ENCODE measurements around the gene HOXA13.
A peak's percentile ranks its signal among the peaks of the same experiment; 100 is the strongest.

The HOXA13 gene

DNA sequence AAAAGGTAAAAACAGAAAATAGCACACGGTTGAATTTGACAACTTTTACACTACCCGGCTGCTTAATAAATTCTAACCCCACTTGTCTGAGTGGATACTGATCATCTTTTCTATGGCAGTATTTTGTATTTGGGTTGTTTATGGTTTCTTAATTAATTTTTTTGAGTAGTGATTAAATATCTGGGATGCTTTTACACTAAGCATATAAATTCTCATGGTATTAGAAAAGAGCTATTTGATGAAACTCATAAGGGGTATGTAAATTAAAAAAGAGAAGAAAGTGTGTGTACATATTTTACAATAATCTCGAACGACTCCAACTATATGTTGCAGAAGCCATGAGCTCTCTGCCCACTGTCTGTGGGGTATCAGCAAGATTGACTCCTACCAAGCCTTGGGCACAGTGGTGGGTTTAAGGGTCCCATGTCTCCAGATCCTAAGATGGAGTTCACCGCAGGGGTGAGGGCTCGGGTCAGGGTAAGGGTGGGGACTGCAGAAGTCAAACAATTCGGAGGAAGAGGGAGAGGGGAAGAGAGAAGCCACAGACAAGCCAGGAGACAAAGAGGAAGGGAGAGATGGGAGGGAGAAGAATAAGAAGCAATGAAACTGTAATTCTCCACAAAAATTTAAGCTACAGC is 7.6 kb upstream of the HOXA13 start:
- no peak for DNase-seq

DNA sequence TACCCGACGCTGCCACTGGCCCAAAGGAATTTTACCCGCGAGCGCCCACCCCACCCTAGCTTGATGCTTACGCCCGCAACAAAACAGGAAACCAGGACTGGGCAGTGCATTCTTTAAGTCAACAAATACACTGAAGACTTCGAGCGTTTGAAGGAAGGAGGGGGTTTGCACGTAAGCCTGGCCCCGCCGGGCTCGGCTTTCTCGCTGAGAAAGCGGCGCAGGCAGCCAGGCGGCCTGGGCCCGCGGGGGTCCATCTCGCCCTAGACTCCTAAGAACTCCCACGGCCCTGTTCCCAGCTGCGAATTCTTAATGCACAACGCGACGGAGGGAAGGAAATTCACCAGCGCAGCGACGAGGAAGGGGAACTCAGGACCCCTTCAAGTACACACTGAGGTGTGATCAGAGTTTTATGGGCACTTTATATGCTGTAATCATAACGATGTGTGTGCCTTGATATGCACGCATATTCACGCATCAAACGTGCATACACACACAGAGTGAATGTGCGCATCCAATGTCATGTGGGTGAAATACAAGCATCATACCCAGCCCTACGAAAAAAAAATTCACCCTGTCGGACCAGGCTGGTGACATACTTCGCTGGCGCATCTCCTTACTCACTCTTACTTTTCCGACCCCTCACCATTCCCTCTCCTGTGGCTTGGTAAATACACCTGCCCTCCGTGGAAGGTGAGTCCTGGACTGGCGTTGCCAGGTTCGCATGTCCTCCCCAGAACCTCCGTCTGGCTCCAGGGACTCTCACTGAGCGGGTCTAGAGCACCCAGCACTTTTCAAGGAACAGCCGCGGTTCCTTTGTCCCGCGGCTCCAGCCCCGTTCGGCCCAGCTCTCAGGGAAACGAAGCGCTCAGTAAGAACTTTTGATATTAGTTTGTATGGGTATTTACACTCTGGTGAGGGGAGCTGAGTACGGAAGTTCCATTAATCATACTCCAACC is 5.7 kb upstream of the HOXA13 start:
- no peak for DNase-seq

DNA sequence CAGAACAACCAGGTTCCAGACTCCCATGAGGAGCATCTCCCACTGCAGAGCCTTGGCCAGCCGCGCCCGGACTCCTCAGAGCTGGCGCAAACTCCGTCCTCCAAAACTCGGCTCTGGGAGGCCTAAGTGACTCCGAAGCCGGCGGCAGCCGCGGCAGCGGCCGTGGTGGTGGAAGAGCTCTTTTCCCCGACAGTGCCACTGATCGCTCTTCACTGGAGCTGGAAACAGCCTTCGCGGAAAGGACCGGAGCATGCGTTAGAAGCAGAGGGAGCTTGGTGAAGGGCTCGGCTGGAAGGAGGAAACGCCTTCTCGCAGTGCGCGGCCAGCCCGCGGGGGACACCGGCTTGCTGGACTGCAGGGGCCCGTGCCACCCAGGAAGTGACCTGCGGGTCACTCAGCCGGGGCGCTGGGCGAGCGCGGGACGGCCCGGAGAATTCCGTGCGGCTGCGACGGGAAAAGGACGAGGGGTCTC is 5.0 kb upstream of the HOXA13 start:
- no peak for DNase-seq

DNA sequence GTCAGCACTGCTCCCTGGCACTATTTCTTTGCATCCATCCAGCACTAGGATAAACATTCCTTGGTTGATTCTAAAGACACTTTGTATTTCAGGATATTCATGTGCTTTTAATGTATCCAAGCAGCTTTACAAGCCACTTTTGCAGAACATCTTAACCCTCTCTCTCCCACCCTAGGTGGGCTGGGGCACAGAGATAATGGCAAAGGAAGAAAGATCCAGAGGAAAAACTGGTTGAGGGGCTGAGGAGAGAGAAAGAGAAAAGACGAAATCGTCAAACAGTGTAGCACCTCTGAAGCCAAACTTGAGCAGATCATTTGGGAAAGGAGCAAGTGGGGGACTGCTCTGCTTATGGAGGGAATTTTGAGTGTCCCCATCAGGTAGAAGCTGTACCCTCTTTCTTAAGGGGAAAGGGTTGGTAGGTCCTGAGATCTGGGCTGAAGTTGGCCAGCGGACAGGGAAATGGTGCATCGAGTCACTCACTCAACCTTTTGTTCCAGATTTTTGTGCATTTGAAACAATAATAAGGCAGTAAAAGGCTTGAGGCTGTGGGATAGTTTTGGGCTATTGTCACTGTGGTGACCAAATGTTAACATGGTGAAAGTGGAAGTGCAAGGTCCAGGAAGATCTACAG is 4.2 kb upstream of the HOXA13 start:
- no peak for DNase-seq

DNA sequence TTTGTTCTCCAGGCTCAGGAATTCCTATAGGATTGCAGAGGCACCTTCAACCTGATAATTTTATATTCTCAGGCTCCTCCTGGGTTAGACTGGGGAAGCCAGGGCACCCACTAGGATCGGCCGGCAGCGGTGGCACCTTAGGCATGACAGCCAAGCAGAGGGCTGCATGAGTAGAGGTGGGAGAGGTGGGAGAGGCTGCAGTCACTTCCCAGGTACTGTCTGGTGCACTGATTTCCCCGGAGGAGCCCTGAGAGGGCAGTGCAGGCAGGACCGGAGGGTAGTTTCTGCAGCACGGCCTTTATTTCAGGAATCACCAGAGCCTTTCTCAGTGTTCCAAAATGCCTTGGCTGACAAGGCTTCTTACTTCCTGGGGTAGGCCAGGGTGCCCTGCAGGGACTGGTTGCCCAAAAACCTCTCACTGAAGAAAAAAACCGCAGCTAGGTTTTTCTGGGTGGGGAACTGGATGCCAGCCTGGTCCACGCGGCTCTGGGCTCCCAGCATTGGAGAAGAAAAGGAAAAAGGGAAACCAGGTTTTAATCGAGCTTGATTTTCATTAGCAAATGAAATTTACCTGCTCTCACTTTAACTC is 3.6 kb upstream of the HOXA13 start:
- DNase-seq = no peak

DNA sequence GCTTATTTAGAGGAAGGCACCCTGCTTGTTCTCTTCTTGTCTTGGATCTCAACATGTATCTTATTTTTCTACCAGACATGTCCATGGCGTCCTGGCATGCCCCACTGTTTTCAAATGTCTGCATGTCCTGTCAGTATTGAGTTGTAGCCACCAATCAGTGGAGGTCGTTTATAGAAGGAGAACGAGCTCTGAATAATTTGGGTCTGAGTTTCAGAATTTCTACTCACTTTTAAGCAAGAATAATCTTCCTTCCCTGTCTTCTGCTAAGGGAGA is 2.9 kb upstream of the HOXA13 start:
- DNase-seq = no peak

DNA sequence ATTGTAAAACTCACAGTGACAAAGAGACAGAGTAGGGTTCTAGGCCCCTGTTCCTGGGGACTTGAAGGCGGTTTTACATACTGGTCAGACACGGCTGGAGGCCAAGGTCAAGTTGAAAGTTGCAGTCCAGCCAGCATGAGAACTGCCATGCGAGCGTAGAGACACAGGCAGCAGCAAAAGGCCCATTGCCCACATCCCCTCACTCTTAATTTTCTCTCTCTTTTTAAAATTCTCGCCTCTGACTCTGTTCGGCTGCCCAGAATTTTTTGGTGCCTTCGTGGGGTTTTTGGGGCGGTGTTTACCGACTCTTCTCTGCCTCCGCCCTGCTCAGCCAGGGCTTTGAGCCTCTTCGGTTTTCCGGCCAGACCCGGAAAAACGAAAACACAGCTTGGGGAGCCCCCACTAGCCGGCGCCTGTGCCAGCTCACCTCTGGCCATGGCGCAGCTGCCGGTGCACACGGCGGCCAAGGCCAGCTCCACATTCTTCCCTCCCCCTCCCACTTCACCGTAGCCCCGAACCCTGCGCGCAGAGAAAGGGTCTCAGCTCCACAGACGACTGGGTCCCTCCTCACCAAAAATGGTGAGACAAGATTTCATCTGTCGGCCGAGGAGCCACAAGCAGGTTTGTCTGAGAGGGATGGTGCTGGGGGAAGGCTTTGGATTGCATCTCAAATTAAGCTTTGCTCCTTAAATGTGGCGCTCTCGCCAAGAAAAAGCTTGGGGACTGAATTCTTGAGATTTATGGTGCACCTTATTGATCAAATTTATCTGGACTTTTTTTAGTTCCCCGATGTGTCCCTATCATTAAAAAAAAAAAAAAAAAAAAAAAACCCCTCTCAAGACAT is 2.3 kb upstream of the HOXA13 start:
- DNase-seq = no peak

DNA sequence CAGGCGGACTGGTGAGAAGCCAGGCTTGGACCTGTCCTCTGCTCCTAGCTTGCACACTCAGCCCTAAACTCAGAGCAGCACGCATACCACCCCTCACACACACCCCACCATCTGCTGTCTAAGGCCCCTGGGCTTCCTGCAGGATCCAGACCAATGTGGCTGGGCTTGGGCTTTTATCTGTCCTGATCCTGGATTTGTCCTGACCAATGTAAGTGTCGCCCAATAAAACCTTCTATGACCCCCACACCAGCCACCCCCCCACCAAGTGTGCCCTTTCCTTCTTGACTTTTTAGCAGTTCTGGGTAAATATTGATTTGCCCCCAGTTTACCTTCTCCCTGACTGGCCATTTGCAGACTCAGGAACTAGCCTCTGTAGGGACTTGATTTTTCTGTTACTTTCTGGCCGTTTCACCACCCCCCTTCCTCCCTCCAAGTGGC is 1.7 kb upstream of the HOXA13 start:
- no peak for DNase-seq

DNA sequence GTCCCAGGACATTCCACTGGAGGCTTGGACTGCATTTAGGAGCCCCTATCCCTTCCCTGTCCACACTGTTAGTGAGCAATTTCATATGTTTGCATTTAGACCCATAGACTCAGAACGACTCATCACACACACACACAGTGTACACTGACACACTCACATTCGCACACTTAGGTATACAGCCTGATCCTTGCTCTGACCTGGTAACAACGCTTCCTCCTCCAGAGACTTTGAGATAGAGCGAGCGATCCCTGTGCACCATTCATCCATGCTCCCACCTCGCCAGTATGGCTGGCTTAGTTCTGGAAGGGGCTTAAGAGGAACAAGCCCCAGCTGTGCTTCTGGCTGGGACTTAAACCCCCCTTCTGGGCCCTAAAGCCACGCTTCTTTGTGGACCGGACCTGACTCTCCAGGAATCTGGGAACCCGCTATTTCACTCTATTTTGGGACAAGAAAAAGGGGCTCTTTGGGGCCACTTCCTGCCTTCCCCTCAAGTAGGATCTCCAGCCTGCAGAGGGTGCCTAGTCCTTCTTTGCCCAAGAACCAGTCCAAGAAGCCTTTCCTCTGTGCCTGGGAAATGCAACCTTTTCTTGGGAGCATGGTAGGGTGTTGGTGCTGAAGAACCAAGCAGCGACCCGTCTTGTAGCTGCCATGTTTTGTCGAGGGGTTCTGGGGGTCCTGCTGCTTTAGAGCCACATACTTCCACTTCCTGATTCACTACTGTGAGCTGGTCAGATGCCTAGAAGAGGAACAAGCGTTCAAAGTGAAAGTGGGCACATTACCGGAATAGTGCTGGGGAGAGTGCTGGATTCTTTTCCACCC is 1.1 kb upstream of the HOXA13 start:
- no peak for DNase-seq

DNA sequence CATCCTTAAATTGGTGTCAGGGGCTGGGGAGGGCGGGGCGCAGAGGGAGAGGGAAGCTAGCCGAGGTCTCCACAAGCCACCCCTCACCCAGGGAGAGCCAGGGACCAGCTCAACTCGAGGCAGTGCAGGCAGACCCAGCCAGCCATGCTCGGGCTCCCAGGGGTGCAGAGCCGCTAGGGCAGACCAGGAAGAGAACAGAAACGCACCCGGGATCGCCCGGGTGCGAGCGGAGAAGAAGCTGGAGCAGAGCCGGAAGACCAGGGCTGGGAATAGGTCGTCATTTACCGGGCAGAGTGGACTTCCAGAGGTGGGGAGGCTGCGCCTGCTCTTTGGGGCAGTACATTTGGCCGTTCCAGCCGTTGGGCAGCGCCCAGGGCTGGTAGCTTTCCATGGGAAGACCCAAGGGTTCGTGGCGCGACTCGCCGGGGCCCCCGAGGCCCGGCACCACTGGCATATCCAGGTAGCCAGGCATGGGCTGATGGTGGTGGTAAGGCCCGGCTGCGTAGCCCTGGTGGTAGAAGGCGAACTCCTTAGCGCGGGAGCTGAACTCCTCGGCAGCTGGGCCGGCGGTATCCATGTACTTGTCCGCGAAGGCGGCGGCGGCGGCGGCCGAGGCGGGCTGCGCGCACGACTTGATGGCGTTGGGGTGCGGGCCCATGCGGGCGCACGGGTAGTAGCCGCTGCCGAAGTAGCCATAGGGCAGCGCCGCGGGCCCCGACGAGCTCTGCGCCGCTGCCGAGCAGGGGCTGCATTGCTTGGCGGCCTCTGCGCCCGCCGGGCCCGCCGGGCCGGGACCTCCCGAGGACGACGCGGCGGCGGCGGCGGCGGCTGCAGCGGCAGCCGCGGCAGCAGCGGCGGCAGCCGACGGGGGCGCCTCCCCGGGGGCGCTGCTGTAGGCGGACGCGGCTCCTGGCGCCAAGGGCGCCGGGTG is 755 bp downstream of the HOXA13 start:
- no peak for DNase-seq

DNA sequence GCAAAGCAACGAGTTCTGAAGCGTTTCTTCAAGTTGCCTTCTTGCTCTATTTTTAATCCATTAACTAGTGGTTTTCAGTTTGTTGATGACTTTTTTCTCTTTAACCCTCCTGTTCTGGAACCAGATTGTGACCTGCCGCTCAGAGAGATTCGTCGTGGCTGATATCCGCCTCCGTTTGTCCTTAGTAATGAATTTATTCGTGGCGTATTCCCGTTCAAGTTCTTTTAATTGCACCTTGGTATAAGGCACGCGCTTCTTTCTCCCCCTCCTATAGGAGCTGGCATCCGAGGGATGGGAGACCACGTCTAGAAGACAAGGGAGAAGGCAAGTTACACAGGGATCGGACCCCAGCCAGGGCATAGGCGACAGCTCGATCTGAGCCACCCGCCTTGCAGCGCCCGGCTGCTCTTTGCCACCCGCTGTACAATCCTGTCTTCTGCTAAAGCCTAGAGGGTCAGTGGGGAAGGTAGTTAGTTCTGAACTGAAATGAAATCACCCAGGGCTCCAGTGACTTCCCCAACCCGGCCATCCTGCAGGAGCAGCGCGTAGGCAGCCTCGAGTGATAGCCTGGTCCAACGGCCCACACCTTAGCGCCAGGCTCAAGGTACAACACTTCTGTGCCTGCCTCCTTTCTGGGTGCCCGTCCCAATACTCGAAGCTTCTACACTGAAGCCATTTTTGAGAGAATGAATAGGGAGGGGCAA is 1.6 kb downstream of the HOXA13 start:
- no peak for DNase-seq

DNA sequence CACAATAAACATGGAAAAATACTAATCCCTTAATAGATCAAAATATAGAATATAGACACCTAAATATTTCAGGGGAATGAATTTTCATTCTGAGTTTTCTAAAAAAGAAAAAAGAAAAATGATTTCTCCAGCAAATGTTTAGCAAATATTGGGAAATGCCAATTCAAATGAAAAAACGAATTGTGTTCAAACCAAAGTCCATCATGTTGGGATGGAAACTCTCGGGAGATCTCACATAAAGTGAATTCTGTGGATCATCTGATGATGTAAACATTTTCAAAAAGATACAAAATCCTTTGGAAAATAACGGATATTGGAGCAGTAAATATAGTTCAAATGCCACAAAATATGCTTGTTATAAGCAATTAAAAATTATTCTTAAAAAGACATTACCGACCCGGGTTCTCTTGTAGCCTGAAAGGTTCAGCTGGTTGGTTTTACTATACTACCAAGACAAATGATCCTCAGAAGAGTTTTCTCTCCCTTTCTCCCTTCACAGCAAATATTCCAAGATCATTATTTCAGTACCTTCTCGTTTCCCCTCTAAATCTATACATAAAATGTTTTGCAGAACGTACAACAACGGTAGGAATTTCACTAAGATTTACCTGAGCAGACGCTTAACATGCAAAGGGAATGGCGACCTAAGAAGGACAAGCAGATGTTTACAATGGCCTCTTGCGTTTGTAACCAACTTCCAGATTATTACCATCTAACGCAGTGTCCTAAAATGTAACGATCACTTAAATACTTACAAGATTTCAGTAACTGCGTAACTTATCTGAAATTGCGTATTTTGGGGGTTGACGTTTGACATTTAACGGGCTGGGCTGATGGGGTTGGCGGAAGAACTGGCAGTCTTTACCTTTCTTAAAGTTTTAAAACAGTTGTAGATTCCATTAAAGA is 2.5 kb downstream of the HOXA13 start:
- DNase-seq = no peak

DNA sequence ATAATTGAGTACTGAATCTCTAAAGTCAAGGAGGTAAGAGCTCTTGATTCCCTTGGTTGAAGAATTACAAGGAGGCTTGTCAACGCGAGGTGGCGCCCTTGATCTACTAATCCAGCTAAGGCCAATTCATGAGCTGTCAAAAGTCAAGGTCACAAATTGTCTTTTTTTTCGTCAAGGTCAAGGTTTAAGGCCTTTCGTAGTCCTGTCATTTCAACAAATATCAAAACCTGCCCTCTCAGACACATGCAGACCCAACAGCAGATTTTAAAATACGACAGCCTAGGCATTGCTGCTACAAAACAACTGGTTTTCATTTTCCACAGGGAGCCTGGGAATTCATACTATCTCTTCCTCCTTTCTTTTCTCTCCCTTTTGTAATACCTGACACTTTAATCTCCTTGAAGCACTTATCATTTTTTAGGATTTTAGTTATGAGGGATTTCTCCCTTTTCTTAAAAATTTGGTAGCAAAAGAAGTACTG is 3.6 kb downstream of the HOXA13 start:
- DNase-seq = peak; percentile 50

DNA sequence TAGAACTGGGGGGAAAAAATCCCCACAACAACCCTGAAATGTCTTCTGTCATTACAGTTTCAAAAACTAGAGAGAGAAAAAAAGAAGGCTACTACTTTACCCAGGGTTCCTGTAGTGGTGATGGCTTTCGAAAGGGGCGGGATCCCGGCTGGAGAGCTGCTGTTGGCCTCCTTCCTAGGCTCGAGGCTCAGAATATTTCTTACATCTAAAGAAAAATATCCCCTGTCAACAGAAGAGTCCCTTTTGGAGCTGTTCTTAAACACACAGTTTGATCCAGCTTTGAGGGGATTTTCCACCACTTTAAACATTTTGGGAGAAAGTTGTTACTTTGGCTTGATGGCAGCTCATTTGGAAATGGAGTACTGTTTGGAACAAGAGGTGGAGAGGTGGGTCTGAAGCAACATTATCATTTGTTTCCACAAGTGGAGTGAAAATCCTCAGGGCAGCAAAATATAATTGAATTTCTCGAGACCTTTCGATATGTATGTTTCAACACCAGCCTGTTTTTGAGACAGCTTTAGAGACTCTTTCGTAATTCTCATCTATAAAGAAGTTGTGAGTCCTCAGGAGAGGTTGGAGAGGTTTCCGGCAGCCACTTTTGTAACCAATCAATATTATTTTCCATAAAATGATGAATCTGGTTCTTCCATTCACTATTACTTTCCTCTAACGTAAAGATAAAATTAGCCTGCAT is 5.1 kb downstream of the HOXA13 start:
- no peak for DNase-seq

DNA sequence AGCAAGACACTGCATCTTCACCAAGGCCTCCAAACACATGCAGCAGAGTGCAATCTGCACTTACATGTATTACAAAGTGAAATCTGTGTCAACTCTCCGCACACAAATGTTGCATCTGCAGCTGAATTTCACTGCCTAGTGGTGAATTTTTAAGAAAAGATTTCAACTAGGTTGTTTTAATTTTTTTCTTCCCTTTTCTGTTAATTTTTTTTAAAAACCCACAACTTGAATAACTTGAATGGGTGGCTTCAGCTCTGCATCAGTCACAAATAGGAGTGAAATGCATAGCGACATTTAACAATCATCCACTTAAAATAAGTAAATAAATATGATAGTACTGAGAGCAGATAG is 5.9 kb downstream of the HOXA13 start:
- DNase-seq = no peak

DNA sequence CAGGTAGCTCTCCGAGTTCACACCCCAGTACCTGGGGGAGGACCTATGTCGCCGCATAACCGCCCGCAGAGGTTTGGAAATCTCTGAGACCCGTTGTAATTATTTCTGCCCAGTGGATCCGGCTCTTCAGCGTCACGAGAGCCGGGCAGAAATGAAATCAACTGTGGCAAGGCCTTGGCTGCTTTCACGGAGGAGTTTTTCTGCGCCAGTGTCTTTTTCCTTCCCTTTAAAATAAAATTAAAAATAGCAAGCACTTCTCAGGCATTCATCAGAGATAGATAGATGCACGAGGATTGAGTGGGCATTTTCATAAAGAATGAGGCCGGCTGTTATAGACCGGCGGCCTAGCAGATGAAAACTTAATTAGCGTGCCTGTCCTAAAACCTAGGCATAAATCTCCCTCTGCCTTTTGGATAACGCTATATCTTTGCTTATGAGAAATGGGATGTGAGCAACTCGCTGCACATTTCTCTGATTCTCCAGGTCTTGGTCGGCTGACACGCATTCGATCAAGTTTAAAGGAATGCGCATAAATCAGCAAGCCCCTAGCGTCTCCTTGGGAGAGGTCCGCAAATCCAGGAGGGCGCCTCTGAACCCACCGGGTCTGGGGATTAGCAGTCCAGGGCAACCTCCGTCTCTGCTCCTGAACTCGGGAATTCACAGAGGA is 6.4 kb downstream of the HOXA13 start:
- DNase-seq = no peak
